SU-DHL-6 (cell line): ENCODE data around the gene CMSS1.

Experiments
- H2AFZ ChIP-seq: fragments of 200-600 bp; sonication (generic); 2 replicates; pipeline ENCODE4 v1.6.1; 2014; ENCODE audit warnings: low read depth, mild to moderate bottlenecking, moderate library complexity, mixed read lengths, antibody characterized with exemption, low read length; ENCODE audit not compliant: severe bottlenecking
- H3F3A ChIP-seq: fragments of 200-600 bp; shearing (Covaris generic); 2 replicates; pipeline ENCODE4 v1.6.0; 2016; ENCODE audit warnings: antibody characterized with exemption, mild to moderate bottlenecking; ENCODE audit not compliant: insufficient read depth
- H3K27ac ChIP-seq: fragments of 200-600 bp; sonication (generic); 2 replicates; pipeline ENCODE4 v1.5.1; 2016; ENCODE audit warnings: low read depth, mild to moderate bottlenecking, low read length, moderate library complexity, mixed read lengths
- H3K27me3 ChIP-seq: fragments of 200-600 bp; sonication (generic), shearing (Covaris generic); 2 replicates; pipeline ENCODE4 v1.6.0; 2014; ENCODE audit warnings: mild to moderate bottlenecking, low read length
- H3K36me3 ChIP-seq: fragments of 200-600 bp; sonication (generic); 2 replicates; pipeline ENCODE4 v1.6.1; 2014; ENCODE audit warnings: mild to moderate bottlenecking, low read length, mixed read lengths
- H3K4me2 ChIP-seq: fragments of 300-600, 200-600 bp; shearing (Covaris generic), sonication (generic); 2 replicates; pipeline ENCODE4 v1.6.0; 2014; ENCODE audit warnings: low read length, low read depth, mild to moderate bottlenecking; ENCODE audit not compliant: poor library complexity, severe bottlenecking
- H3K4me3 ChIP-seq: fragments of 200-600 bp; sonication (generic); 2 replicates; pipeline ENCODE4 v1.5.1; 2014; ENCODE audit warnings: antibody characterized with exemption, low read length, mild to moderate bottlenecking, mixed read lengths; ENCODE audit not compliant: insufficient read depth, poor library complexity, severe bottlenecking
- H3K79me2 ChIP-seq: fragments of 200-600 bp; sonication (generic); 2 replicates; pipeline ENCODE4 v1.6.1; 2014; ENCODE audit warnings: mild to moderate bottlenecking, low read length, moderate library complexity; ENCODE audit not compliant: insufficient read depth
- H3K9ac ChIP-seq: fragments of 200-600 bp; sonication (generic); 2 replicates; pipeline ENCODE4 v1.7.0; 2014; ENCODE audit warnings: mild to moderate bottlenecking, low read length
- H3K9me2 ChIP-seq: fragments of 200-600 bp; sonication (generic); replicated peaks from 2 replicates; pipeline ENCODE4 v1.6.1; 2014; ENCODE audit warnings: low read length; ENCODE audit not compliant: insufficient read depth
- H3K9me3 ChIP-seq: fragments of 200-600 bp; sonication (generic); 2 replicates; pipeline ENCODE4 v1.6.1; 2014; ENCODE audit warnings: low read length, mixed read lengths; ENCODE audit not compliant: insufficient read depth
- H4K20me1 ChIP-seq: fragments of 200-600 bp; sonication (generic); 2 replicates; pipeline ENCODE4 v1.6.1; 2014; ENCODE audit warnings: low read depth, mild to moderate bottlenecking, antibody characterized with exemption, low read length, moderate library complexity, mixed read lengths
- EZH2phosphoT487 ChIP-seq: fragments of 200-600 bp; sonication (generic), shearing (Covaris generic); conservative IDR thresholded peaks from 2 replicates; pipeline ENCODE4 v1.6.1; 2018; ENCODE audit warnings: mild to moderate bottlenecking, antibody characterized with exemption, low read length, moderate library complexity, mixed read lengths
- TF ChIP-seq, protein P1 (sequence below): fragments of 200-600 bp; sonication (generic); IDR thresholded peaks from one replicate; pipeline ENCODE4 v1.5.1; 2017; ENCODE audit warnings: antibody characterized with exemption, mild to moderate bottlenecking, low read length, moderate library complexity; ENCODE audit not compliant: insufficient read depth, poor library complexity, severe bottlenecking

The CMSS1 gene

DNA sequence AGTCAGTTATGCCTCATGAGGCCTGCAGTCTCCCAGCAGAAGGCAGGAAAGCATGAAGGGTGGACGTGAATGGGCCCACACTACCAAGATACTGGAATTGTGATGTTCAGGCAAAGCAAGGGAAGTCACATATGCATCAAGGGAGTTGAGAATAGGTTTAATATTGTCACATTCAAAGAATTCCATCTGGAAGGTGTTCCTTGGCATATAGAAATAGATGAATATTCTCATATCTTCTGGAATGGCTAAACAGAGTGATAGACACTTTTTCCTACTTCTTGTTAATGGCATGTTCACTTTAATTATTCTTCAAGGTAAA lies 103.7 kb downstream of the CMSS1 start:
- Histone ChIP-seq H3K9me2 (no peaks in the 10 kb centered on the region), H3K79me2 (no peaks in the 10 kb centered on the region), H3F3A (no peaks in the 10 kb centered on the region), H3K4me2 (no peak overlapping the region), H3K4me3 (no peak overlapping the region), H3K9ac (no peak overlapping the region), H4K20me1 (no peaks in the 10 kb centered on the region), H3K27me3 (no peaks in the 10 kb centered on the region), H2AFZ (no peak overlapping the region), H3K36me3 (no peaks in the 10 kb centered on the region), H3K9me3 (no peaks in the 10 kb centered on the region), H3K27ac (no peak overlapping the region)
- TF ChIP-seq EZH2phosphoT487, result no peak
- TF ChIP-seq, protein P1, sequence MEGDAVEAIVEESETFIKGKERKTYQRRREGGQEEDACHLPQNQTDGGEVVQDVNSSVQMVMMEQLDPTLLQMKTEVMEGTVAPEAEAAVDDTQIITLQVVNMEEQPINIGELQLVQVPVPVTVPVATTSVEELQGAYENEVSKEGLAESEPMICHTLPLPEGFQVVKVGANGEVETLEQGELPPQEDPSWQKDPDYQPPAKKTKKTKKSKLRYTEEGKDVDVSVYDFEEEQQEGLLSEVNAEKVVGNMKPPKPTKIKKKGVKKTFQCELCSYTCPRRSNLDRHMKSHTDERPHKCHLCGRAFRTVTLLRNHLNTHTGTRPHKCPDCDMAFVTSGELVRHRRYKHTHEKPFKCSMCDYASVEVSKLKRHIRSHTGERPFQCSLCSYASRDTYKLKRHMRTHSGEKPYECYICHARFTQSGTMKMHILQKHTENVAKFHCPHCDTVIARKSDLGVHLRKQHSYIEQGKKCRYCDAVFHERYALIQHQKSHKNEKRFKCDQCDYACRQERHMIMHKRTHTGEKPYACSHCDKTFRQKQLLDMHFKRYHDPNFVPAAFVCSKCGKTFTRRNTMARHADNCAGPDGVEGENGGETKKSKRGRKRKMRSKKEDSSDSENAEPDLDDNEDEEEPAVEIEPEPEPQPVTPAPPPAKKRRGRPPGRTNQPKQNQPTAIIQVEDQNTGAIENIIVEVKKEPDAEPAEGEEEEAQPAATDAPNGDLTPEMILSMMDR, result no peak

DNA sequence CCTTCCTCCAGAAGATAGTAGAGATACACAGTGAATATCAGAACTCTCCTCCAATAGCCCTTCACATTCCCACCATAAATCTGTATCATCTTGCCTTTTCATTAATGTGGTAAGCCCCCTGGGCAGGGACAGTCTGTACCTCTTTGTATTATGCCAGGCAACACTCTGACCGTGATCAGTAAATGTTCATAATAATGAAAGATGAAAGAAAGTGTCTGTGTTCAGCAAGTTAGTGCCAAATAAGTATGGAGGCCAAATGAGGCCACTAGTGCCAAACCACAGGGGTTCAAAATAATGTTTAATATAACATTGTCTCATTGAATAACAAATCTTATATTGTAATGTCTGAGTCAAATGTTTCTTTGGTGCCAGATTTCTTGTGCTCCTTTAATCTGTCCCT lies 104.3 kb downstream of the CMSS1 start:
- Histone ChIP-seq H3K36me3 (no peaks in the 10 kb centered on the region), H3K9me3 (no peaks in the 10 kb centered on the region), H3F3A (no peaks in the 10 kb centered on the region), H3K27me3 (no peaks in the 10 kb centered on the region), H3K4me3 (no peak overlapping the region), H3K4me2 (no peak overlapping the region), H2AFZ (no peak overlapping the region), H3K79me2 (no peaks in the 10 kb centered on the region), H3K27ac (no peak overlapping the region), H3K9ac (no peak overlapping the region), H3K9me2 (no peaks in the 10 kb centered on the region), H4K20me1 (no peaks in the 10 kb centered on the region)
- TF ChIP-seq, protein P1, result no peak
- TF ChIP-seq EZH2phosphoT487, result no peak

DNA sequence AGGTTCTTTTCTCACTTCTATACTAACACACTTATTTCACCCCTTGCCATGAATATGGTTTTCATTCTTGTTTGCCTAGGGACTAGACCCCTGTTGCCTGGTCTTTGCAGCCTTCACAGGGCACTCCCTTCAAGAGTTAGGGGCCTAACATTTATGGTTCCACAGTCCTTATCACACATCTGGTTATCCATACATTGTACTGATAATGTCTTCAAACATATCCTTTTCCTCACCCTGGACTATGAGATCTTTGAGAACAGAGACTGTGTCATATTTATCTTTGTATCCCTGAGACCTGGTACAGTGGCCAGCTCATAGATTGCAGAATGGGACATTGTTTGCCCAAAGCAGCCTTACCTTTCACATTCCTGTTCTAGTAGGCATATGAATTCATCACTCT lies 106.2 kb downstream of the CMSS1 start:
- H3F3A ChIP-seq, result no peaks in the 10 kb centered on the region
- H3K9me2 ChIP-seq, result no peaks in the 10 kb centered on the region
- no peak overlapping the region for H3K4me3 ChIP-seq
- no peak overlapping the region for H3K4me2 ChIP-seq
- no peaks in the 10 kb centered on the region for H3K36me3 ChIP-seq
- no peak overlapping the region for H3K9ac ChIP-seq
- H2AFZ ChIP-seq, result no peak overlapping the region
- H3K9me3 ChIP-seq, result no peaks in the 10 kb centered on the region
- H3K27ac ChIP-seq, result no peak overlapping the region
- peaks cover 4% of the 10 kb centered on the region for H3K79me2 ChIP-seq
- no peaks in the 10 kb centered on the region for H4K20me1 ChIP-seq
- TF ChIP-seq, protein P1, result no peak
- no peaks in the 10 kb centered on the region for H3K27me3 ChIP-seq
